HG03039 (cell line): ENCODE measurements around the gene RNF181.
"Not testable (repeated sequence)": the region's sequence is repeated elsewhere in the genome, so short reads cannot be mapped to it uniquely, and the experiment has no call there.

ENCODE experiments used
- ATAC-seq: cut with Tn5 transposase; IDR thresholded peaks from one replicate; pipeline ENCODE4 v1.9.1; 2021; ENCODE audit warnings: mild to moderate bottlenecking, moderate library complexity; ENCODE audit not compliant: unreplicated experiment

Gene RNF181

DNA sequence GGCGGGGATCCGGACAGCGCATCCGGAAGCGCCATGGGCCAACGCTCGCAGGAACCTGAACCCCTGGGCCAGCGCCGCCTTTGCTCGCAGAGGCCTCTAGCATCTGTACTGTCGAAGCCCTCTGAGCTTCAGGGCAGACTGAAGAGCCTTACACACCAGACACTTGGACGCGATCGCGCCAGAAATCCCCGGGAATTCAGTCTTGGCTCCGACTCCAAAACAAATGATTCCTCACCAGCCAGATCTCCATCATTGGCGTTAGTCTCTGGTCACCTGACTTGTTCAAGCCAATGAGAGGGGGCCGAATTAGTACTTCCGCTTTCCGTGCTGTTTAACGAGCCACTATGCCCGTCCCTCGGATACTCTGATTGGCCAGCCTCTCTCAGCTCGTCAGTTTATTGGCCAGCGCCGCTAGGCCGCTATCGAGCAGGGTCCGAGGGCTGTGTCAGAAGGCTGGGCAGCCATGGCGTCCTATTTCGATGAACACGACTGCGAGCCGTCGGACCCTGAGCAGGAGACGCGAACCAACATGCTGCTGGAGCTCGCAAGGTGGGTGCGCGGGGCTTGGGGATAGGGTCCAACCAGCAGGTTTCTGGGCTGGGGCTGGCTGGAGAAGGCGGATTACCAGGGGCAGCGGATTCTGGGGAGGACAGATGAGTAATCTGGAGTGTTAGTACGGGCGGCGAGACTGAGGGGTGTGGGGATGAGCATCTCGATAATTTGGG lies at the start of gene RNF181:
RNF181 (plus strand) TSS at position 445 of the 725 bp plus-strand sequence; CDS start at position 464, 19 bp downstream.
- ATAC-seq: peak; percentile 97

- ATAC-seq: no peak
Observed at GRCh38 chr2:85545780-85546240, 49.7 kb upstream of the RNF181 start.

DNA sequence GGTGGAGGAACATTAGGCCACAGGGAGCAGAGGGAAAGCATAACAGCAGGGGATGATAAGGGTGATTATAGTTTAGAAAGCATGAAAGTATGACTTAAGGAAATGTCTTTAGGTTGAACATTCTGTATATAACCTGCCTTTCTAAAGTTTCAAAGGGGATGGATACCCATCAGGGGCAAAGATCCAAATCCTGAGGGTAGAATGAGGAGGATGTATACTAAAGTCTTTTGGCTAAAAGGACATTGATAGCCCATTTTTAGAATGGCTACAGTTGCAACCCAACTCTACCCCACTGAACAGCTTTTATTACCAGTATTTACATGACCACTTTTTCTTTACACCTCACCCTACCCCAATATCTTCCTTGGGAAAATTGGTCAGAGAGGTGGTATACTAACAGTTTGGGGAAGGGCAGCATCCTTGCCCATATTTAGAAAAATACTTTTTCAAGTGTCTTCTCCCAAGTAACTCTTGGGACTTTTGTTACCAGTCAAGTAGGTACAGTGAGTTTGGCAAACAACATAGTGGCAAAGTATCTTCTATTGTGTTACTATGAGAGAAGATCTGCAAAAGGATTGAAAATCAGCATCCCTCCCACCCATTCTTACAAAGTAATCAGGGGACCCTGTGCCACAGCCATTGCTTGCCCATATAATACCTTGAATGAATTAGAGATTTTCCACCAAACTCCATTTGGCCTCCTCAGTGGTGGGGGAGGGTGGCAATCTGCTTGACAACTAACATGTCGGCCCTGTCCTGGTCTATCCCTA lies 48.3 kb upstream of the RNF181 start:
- ATAC-seq: no peak

DNA sequence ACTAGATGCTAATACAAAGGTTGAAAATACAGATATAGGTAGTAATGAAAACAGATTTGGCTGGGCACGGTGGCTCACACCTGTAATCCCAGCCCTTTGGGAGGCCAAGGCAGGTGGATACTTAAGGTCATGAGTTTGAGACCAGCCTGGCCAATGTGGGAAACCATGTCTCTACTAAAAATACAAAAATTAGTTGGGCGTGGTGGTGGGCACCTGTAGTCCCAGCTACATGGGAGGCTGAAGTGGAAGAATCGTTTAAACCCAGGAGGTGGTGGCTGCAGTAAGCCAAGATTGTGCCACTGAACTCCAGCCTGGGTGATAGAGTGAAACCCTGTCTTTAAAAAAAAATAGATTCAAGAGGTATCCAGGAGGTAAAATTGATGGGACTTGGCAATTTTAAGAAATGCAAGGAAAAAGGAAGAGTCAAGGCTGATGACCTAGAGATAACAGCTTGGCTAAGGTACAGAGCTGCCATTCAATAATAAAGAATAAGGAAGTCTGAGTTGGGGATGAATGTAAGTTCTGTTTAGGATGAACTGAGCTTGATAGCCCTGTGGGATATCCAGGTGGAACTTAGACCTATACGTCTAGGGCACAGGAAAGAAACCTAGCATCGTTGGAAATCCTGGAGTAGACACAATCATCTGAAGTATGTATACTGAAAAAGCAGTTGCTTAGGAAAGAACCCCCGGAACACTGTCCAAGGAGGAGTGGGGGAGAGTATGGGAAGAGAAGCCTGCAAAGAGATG lies 47.5 kb upstream of the RNF181 start:
- no peak for ATAC-seq

- no peak for ATAC-seq
Observed at GRCh38 chr2:85548608-85548900, 47.0 kb upstream of the RNF181 start.

DNA sequence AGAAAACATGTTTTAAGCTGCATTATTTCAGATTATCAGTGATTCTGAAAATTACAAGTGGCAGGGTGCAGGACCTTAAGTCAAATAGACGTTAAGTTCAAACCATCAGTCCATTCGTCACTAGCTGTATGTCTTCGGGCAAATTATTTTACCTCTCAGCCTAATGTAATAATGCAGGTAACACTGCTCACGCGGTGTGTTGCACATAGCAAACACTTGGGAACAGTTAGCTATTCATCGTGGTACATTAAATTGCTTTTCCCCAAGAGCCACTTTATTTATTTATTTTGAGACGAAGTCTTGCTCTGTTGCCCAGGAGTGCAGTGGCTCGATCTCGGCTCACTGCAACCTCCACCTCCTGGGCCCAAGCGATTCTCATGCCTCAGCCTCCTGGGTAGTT lies 46.5 kb upstream of the RNF181 start:
- no peak for ATAC-seq

DNA sequence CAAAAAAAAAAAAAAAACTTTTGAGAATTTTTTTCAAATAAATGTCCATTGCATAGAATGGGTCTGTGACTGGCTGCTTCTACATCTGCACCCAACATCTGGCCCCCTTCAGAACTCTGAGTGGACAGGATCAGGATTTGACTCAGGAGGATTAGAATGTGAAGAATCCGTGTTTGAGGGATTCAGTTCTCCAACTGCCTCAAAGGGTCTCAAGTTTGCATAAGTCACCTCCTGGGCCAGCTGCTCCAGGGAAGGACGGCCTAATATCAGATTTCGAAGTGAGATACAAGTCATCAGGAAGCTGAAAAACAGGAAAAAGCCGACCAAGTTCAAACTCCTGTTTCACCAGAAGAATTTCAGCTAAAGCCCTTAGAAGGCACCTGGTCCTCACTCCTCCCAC lies 45.7 kb upstream of the RNF181 start:
- no peak for ATAC-seq

DNA sequence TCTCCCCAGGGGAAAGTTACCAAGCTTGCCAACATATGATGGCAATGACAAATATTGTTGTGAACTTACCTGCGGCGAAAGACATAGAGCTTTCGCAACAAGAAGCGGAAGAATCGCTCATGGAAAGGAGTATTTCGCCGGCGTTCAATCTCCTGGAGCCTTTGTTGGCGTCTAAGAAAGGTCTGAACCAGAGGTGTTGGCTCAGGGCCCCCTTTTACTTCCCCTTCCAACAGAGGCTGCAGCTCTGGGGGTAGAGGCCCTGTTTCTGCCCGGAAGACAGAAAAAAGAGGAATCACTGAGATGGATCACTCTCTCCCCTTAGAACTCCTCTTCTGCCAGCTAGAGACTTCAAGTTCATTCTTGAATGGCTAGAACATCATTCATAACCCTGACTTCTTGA lies 45.1 kb upstream of the RNF181 start:
- ATAC-seq: no peak

- ATAC-seq: no peak
Observed at GRCh38 chr2:85551698-85552678, 43.6 kb upstream of the RNF181 start.

GRCh38 chr2:85553184-85553583 lies 42.4 kb upstream of the RNF181 start:
- ATAC-seq: no peak

GRCh38 chr2:85554980-85555612 lies 40.4 kb upstream of the RNF181 start:
- ATAC-seq: no peak

DNA sequence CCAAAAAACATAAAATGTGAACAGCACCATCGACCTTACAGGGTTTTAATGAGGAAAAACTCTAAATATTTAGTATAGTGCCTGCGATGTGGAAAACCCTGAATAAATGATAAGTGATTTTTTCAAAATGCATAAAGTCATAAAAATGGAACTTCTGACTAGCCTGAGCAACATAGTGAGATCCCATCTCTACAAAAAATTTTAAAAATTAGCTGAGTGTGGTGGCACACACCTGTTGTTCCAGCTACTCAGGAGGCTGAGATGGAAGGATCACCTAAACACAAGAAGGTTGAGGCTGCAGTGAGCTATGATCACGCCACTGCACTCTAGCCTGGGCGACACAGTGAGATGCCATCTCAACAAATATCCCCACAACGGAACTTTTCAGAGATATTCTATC lies 38.4 kb upstream of the RNF181 start:
- no peak for ATAC-seq

- ATAC-seq: no peak
Observed at GRCh38 chr2:85558160-85558559, 37.4 kb upstream of the RNF181 start.

- not testable (repeated sequence) for ATAC-seq
Observed at GRCh38 chr2:85560403-85560726, 35.2 kb upstream of the RNF181 start.

DNA sequence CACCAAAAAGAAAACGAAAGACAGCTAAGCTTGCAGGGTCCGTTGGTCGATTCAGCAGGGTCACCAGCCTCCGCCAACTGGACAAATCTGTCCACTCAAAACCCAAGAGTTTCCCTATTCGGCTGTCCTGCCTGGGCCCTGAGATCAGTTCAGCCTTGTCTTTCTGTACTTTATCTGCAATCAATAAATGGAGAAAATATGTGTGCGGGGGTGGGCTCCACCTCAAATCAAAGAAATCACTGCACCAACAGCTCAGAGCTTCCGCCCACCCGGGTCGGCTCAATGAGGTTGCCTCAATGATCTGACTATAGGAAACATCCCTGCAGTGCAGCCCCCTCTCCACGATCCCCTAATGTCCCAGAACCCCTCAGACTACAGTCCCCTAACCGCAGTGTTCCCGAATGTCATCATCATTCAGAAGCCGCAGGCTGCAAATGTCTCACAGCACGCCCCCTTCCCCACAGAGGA lies 34.7 kb upstream of the RNF181 start:
- no peak for ATAC-seq

- ATAC-seq: peak; percentile 88
Observed at GRCh38 chr2:85561280-85562212, 34.0 kb upstream of the RNF181 start, which contains the start of gene GGCX. Gene GGCX (minus strand): TSS chr2:85561493. CDS start chr2:85561428, 65 bp downstream.

DNA sequence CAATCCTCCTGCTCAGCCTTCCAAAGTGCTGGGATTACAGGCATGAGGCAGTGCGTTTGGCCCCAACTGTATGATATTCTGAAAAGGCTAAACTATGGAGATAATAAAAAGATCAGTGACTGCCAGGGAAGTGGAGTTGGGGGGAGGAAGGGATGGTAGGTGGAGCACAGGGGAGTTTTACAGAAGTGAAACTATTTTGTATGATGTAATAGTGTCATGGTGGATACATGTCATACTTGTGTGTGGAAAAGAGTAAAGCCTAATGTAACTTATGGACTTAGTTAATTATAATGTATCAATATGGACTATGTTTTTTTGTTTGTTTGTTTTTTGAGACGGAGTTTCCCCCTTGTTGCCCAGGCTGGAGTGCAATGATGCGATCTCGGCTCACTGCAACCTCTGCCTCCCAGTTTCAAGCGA lies 31.4 kb upstream of the RNF181 start:
- ATAC-seq: no peak

GRCh38 chr2:85566265-85566664 lies 29.3 kb upstream of the RNF181 start:
- ATAC-seq: no peak

DNA sequence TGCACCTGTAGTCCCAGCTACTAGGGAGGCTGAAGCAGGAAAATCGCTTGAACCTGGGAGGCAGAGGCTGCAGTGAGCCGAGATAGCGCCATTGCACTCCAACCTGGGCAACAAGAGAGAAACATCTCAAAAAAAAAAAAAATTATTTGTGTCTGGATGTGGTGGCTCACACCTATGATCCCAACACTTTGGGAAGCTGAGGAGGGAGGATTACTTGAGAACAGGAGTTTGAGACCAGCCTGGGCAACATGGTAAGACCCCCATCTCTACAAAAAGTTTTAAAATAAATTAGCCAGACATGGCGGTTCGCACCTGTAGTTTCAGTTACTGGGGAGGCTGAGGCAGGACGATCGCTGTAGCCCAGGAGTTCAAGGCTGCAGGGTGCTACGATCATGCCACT lies 19.8 kb upstream of the RNF181 start:
- ATAC-seq: no peak
